Myocyte (in vitro differentiated cells): ENCODE measurements around the gene VKORC1. TPM values are rescaled to one million over a fixed set of nuclear protein-coding genes. Genes with fewer than 3 reads are reported as not detected.
"Not testable (repeated sequence)": the region's sequence is repeated elsewhere in the genome, so short reads cannot be mapped to it uniquely, and the experiment has no call there.

Experiments
- DNase-seq: peaks from one replicate; pipeline ENCODE4 v3.0.0-alpha.2; 2012; ENCODE audit warnings: low read depth
- polyA plus RNA-seq: library from polyadenylated mRNA; unstranded; fragments of >200 nt; gene quantifications from one replicate; pipeline ENCODE4 v1.2.1, GENCODE V29; 2012; ENCODE audit warnings: missing spikeins
- total RNA-seq: library from RNA; depleted of rRNA; stranded (reverse); fragments of >200 nt; gene quantifications from 2 replicates; pipeline ENCODE4 v1.2.3, GENCODE V29; 2014

VKORC1 gene
- total RNA-seq, result 143 and 171 TPM in 2 replicates
- 313 TPM for polyA plus RNA-seq

DNA sequence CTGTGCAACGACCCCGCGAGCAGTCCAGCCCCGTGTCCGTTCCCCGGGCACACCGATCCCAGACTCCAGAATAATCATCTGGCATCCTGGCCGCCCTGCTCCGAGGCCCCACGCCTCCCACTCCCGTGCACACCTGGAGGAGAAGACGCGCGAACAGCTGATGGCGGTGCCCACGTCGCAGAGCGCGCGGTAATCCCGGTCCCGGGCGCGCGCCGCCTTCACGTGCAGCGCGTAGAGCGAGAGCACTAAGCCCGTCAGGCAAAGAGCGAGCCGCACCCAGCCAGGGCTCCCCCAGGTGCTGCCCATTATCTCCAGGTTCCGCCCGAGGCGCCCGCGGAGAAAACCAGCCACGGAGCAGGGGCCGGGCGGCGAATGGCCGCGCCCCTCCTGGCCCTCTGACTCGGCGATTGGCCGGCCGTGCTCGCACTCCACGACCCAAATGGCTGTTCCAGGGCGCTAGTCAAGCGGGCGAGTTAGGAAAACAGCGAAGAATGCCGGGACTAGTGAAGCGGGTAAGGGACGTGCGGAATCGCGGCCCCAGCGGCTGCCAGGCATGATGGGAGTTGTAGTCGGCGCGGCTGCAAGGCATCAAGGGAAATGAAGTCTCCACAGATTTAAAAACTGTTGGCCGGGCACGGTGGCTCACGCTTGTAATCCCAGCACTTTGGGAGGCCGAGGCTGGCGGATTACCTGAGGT, at the start of gene VKORC1:
Gene VKORC1, minus strand, starts transcription at position 374 of the 697 bp plus-strand sequence. Its CDS starts 68 bp downstream, at position 306.
- peak; percentile 99 for DNase-seq

DNA sequence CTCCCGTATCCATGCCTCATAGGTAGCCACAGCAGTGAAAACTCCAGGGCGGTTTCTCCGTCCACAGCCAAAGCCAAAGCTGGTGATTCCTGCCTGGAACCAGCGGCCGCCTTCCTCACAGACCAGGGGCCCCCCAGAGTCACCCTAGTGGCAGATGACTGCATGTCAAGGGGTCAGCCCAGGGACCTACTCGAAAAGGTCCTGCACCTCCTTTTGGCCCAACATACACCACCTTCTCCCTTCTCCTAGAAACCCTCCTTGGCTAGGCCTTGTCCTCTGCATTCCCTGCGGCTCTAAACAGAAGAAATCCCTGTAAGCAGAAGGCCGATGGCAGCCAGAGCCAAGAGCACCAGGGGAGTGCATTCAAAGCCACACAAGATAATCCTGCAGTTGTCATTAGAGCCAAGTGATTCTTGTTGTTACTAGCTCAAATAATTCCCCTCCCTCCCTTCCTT, 49.1 kb upstream of the VKORC1 start:
- DNase-seq, result no peak

DNA sequence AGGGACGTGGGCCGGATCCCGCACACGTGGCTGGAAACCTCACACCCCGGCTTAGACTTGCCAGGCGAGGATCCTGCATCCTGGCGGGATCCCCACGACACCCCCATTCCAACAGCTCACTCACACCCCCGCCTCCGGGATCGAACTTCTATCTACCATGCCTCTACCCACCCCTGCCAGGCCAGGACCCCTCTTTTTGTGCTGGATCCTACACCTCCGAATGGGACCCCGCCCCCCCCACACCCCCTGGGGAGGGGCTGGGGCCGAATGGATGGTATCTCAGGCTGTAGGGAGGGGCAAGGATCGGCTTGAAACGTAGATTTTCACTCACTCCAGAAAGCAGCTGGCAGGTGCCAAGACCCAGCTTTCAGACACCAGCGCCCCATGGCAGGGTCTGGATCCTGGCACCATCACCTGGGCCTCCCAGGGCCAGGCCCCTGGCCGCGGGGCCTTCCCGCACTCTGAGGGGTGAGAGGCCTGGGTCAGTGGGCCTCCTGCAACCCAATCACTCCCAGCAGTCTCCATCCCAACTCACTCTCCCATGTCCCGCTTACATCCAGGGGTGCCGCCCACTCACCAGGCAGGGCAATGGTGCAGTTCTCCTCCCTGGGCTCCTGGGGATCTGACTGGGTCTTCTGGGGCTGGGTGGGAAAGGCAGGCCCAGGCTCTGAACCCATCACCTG, 48.6 kb upstream of the VKORC1 start:
- DNase-seq, result no peak

DNA sequence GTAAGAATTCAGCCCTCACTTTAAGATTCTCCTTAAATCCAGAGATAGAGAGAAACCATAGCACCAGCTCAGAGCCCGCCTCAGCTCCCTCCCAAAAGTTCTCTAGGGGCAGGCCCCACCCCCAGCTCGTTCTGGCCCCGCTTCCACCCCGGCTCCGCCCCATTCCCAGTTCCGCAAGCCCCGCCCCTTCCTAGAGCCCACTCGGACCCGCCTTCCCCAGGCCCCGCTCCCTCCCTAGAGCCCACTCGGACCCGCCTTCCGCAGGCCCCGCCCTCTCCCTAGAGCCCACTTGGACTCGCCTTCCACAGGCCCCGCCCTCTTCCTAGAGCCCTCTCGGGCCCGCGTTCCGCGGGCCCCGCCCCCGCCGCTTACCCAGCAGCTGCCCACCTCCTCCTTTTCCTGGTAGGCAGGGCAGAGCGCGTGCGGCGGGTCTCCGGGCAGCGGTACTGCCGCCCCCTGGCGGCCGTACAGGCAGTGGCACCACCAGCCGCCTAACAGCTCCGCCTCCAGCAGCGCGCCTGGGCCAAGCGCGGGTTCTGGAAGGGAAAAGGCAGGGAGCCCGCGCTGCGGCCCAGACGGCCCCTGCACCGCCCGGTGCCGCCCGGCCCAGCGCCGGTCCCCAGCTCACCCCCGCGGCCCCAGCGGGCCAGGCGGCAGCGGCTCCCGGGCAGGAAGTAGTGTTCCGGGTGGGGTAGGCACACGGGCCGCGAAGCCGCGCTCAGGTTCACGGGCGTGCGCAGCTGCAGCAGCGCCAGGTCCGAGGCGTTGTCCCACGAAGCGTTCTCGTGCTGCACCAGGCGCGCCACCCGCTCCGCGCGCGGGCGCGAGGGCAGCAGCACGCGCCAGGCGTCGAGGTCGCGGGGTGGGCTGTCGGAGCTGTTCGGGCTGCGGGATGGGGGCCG, 47.8 kb upstream of the VKORC1 start:
- peak; percentile 99 for DNase-seq

DNA sequence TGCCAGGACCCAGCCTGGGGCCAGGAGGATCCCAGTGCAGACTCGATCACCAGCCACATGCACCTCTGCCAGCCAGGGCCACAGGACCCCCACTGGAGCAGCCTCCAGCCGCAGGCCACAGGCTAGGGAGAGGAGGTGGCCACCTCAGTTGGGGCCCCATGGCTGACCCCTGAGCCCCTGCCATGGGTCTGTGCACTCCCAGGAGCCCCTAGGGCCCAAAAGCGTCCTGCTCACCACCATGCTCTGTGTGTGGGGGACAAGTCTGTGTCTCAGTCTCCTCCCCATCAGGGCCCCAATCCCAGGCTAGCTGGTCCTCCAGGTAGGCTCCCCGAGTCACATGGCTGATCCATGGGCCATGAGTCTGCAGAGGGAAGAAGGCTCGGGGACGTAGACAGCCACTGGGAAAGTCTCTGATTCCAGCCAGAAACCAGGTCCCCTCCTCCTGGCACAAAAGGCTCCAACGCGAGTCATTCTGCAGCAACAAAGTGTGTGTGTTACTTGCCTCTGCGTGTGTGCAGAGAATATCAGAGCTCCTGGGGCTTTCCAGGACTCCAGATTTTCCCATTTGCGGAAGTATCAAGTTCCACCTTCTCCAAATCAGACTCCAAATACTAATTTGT, 47.0 kb upstream of the VKORC1 start:
- DNase-seq, result no peak

DNA sequence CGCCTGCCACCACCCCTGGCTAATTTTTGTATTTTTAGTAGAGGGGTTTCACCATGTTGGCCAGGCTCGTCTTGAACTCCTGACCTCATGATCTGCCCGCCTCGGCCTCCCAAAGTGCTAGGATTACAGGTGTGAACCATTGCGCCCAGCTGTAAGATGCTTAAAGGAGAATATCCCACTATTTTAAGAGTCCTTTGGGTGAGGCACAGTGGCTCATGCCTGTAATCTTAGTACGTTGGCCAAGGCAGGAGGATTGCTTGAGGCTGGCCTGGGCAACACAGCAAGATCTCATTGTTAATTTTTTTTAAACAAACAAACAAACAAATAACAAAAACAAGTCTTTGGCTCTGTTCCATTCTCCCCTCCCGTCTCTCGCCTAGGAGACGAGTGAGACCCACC, 46.5 kb upstream of the VKORC1 start:
- DNase-seq, result not testable (repeated sequence)

DNA sequence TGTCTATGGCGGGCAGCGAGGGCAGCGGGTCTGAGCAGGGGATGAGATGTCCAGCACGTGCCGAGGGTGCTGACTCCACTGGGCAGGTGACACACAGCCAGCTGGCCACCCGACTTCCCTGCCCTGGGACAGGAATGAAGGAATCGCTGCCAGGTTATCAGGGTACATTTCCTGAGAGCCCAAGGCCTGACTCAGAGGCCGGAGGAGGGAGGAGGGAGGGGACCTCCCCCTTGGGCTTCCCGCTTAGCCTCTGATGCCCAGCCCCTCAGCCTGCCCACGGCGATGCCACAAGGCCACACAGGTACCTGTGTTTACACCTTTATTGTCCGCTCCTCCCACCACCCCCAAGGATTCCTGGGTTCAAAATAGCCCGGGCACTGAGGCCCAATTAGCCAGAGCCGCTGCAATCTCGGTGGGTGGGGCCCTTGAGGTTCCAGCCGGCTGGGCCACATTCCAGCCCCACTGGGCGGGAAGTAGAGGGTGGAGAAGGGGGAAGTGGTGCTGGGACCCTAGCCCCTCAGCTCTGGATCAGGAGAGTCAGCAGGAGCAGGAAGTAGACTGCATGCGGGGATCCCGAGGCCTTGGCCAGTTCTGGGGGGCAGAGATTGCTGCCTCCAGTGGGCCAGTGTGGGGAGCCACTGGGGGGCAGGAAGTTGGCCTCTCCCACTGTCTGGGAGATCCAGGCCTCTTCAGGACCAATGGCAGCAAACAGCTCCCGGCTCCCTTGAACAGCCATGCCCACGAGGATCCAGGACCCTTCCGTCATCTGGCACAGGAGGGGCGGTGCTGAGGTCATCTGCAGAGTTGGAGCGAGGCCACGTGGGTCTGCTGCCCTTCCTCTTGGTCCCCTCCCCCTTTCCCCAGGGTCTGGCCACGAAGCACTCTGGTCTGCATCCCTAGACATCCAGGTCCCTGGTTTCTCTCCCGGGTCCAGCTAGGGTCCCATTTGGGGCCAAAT, 44.3 kb upstream of the VKORC1 start:
- peak; percentile 38 for DNase-seq

DNA sequence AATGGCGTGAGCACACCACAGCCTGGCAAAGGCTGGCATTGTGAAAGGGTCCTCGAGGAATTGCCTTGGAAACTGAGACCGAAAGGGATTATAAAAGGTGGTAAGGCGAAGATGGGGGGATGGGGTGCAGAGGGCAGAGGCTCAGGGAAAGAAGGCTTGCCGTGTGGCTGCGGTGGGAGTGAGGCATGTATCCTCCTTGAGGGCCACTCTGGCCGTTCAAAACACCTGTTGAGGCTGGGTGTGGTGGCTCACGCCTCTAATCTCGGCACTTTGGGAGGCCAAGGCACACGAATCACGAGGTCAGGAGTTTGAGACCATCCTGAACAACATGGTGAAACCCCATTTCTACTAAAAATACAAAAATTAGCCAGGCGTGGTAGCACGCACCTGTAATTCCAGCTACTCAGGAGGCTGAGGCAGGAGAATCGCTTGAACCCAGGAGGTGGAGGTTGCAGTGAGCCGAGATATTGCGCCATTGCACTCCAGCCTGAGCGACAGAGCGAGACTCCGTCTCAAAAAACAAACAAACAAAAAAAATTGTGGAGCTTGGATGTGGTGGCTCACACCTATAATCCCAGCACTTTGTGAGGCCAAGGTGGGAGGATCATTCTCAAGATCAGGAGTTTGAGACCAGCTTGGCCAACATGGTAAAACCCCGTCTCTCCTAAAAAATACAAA, 42.4 kb upstream of the VKORC1 start:
- DNase-seq, result not testable (repeated sequence)

DNA sequence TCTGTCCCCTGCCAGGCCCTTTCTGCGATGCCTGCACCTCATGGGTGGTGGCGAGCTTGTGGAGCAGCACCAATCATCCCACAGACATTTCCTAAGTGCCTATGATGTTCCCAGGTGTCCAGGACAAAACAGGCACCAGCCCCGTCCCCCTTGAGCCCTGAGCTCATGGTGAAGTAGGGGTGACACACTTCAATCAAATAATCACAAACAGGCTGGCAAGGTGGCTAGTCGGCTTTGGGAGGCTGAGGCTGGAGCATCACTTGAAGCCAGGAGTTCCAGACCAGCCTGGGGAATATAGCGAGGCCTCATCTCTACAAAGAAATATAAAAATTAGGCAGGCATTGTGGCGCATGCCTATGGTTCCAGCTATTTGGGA, 41.7 kb upstream of the VKORC1 start:
- no peak for DNase-seq

DNA sequence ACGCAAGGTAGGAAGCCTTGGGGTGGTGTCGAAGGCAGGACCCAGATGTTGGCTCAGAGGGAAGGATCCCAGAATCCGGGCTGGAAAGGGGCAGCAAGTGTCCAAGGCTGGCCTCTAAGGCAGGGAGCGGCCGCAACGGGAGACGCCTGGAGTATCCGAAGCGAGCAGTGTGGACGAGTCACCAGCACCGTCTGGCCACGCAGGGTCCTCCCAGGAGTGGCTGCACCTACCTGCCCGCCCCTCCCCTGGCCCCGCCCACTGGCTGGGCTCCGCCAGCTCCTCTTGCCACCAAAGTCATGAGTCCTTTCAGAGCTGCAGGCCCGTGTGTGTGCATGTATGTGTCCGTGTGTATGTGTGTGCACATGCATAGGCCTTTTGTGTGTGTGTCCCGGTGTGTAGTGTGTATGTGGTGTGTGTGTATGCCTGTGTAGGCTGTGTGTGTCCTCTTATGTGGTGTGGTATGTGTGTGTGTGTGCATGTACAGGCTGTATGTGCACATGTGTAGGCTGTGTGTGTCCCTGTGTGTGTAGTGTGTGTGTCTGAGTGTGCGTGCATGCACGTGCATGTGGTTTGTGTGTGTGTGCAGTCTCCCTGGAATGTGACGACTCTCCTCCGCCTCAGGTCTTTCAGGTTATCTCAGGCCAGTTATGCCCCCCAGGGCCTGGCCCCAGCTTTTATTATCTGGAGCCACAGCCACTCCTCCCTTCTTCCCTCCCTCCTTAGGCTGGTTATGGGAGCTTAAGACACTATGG, 41.1 kb upstream of the VKORC1 start, which contains the start of gene PRSS8:
Gene PRSS8, minus strand, starts transcription at position 193 of the 752 bp plus-strand sequence. CDS start 229 bp downstream, outside the sequence.
- no peak for DNase-seq

DNA sequence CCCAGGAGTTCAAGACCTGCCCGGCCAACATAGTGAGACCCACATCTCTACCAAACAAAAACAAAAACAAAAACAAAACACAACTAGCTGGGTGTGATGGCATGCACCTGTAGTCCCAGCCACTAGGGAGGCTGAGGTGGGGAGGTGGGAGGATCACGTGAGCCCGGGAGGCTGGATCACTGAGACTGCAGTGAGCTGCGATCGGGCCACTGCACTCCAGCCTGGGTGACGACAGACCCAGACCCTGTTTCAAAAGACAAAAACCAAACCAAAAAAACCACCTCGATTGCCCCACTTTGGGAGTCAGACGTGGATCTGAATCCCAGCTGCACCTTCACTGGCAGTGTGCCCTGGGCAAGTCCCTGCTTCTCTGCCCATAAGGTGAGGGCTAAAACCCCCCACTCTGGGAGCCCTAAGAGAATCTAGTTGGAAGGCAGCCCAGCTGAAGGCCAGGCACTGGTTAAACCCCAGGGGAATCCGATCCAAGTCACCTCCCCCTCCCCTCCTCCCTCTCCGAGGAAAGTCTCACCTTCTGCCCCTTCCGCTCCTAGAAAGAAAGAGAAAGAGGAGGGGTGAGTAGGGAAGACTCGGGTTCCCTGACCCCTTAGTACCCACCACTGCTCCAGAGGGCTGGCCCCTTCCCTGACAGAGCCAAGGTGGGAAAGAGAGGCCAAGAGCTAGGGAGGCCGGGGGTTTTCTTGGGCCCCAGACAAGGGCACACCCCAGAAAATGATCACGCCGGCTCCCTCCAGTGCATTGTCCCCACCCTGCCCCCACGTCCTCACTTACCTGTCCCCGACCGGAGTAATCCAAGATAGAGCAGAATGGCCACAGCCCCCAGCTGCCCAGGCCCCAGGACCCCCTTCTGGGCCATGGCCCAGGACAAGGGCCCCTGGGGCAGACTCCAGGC, 40.3 kb upstream of the VKORC1 start:
- DNase-seq, result no peak

DNA sequence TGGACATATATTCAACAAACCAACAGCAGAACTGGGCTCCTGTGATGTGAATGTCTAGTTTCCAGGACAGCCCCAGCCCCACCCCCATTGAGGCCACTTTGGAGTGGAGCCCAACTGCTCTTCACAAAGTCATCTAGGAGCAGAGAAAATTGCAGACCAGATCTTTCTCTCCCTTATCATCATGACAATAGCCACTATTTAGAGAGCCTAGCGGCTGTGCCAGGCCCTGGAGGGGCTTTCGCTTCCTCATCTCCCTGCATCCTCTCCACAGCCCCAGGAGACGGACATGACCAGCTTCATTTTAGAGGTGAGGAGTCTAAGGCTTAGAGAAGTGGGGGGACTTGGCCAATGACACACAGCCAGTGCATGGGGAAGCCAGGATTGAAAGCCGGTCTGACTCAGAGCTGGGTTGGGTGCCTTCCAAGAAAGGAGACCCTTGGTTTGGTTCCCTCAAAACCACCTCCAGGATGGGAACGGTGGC, 39.5 kb upstream of the VKORC1 start:
- DNase-seq, result no peak

DNA sequence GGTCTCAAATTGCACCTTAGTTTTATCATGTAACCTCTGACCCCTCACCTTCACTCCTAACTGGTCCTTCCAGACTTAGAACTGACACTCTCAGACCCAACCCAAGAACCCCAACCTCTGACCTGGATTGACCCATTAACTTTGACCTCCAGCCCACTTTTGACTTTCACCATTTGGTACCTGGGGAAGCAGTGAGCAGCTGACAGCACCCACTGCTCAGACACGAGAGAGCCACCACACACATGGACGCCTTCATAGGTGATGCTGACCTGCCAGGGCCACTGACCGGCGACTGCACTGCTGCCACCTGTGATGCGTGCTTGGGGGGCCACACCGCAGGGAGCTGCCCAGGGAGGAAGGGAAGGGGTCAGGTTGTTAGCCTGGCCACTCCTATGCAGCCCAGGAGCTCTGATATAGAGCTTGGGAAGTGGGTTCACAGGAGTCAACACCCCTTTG, 38.5 kb upstream of the VKORC1 start:
- no peak for DNase-seq

DNA sequence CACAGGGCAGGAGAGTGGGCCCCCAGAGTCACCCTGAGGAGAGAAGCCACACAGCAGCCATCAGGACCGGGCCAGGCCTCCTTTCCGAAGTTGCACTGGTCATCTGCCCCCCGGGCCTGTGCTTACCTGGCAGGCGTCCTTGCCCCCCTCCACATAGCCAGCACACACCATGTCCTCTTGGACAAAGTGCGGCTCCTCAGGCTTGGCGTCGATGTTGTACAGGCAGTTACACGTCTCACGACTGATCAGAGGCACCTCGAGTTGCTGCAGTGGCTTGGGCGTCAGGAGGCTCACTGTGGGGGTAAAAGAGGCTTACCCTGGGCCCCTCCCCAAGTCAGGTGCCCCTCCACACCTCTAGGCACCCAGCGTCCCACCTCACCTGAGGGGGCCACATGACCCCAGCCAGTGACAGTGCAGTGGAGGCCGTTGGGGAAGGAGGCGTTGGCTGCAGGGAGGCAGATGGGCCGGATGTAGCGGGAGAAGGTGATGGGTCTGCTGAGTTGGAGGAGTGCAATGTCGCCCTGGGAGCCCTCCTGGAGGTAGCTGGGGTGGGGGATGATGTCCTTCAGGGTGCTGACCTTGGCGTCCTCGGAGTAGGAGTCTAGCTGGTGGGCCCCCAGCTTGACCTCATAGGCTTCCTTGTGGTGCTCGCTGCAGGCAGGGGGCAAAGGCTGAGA, 37.8 kb upstream of the VKORC1 start:
- no peak for DNase-seq

DNA sequence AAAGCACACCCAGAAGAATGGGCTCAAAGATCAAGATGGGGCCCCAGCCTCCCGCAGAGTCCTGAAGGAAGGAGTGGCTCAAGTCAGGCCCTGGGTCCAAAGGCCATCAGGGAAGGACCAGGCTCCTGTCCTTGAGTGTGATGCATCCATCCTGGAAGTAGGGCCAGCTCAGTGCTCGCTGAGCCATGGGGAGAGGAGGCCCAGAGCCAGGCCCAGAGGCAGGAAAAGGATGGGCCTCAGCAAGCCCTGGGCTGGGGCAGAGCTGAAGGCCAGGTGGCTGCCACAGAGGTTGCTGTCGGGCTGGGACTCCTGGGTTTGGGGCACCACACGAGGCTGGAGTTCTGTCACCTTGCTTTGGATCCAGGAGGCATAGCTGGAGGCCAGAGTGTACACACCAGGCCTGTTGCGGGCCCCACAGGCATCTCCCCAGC, 37.3 kb upstream of the VKORC1 start:
- DNase-seq, result no peak

DNA sequence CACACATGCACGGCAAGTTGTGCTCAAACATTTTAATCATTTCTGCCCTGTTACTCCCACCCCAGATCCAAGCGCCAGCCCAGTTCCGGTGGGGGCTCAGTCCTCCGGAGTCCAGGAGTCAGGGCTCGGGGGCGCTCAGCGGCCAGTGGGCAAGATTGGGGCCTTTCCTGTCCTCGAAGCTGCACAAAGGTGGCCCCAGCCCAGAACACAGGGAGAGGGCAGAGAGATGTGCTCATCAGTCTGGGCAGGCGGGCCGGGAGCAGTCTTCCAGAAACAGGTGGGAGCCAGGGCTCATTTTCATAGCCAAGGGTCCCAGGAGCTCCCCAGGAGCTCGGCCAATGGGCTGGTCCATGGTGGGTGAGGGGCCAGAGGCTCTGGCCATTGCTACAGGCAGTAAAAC, 36.8 kb upstream of the VKORC1 start:
- no peak for DNase-seq

DNA sequence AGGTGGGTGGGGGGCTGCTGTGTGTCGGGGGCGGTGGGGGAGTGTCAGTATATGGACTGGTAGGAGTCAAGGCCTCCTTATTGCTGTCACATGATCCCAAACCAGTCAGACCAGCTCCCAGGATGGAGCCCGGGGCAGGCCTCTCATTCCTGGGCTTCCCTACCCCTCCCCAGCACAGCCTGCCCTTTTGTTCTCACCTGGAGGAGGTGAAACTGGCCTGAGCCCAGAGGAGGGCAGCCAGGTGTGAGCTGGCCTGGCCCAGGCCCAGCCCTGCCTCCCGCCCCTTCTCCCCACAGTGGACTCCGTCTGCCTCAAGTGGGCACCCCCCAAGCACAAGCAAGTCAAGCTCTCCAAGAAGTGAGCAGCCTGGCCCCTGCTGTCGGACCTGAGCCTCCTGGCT, 36.3 kb upstream of the VKORC1 start:
- no peak for DNase-seq
